GM19193 (cell line): ENCODE results near the gene MS4A6A.

Experiments used
- POLR2A ChIP-seq: IDR thresholded peaks from 4 replicates; pipeline ENCODE4 v1.6.1; 2011; ENCODE audit not compliant: insufficient read depth, insufficient read length; ENCODE audit errors: extremely low read depth

MS4A6A gene

GRCh38 chr11:60182541-60183330, at the start of gene MS4A6A:
Gene MS4A6A (minus strand): TSS chr11:60183083. CDS start chr11:60181727, 1,356 bp downstream.
- TF ChIP-seq POLR2A, result no peak

GRCh38 chr11:60230681-60231080, 47.8 kb upstream of the MS4A6A start:
- no peak for TF ChIP-seq POLR2A

GRCh38 chr11:60222141-60222540, 39.3 kb upstream of the MS4A6A start:
- no peak for TF ChIP-seq POLR2A

- no peak for TF ChIP-seq POLR2A
Observed at GRCh38 chr11:60221692-60222091, 38.8 kb upstream of the MS4A6A start.

GRCh38 chr11:60221181-60221580, 38.3 kb upstream of the MS4A6A start:
- no peak for TF ChIP-seq POLR2A

- TF ChIP-seq POLR2A, result no peak
Observed at GRCh38 chr11:60214386-60214785, 31.5 kb upstream of the MS4A6A start.

GRCh38 chr11:60211206-60211605, 28.3 kb upstream of the MS4A6A start:
- TF ChIP-seq POLR2A, result no peak

- no peak for TF ChIP-seq POLR2A
Observed at GRCh38 chr11:60209977-60210376, 27.1 kb upstream of the MS4A6A start.

GRCh38 chr11:60208951-60209350, 26.1 kb upstream of the MS4A6A start:
- TF ChIP-seq POLR2A, result no peak

GRCh38 chr11:60208146-60208895, 25.4 kb upstream of the MS4A6A start:
- TF ChIP-seq POLR2A, result no peak

GRCh38 chr11:60206616-60207015, 23.7 kb upstream of the MS4A6A start:
- no peak for TF ChIP-seq POLR2A

- TF ChIP-seq POLR2A, result no peak
Observed at GRCh38 chr11:60204922-60205321, 22.0 kb upstream of the MS4A6A start.

- TF ChIP-seq POLR2A, result no peak
Observed at GRCh38 chr11:60197442-60197841, 14.6 kb upstream of the MS4A6A start.

- TF ChIP-seq POLR2A, result no peak
Observed at GRCh38 chr11:60195923-60196368, 13.1 kb upstream of the MS4A6A start.

GRCh38 chr11:60194511-60194910, 11.6 kb upstream of the MS4A6A start:
- TF ChIP-seq POLR2A, result no peak
